GM12864 (cell line): ENCODE results near the gene LIPC.

Source experiments
- DNase-seq: peaks from one replicate; pipeline ENCODE4 v3.0.0-alpha.2; 2011; ENCODE audit warnings: low read depth
- H3K4me3 ChIP-seq: 2 replicates; pipeline ENCODE4 v1.5.1; 2011; ENCODE audit warnings: mild to moderate bottlenecking, low read depth, low read length, control low read depth
- CTCF ChIP-seq: IDR thresholded peaks from 2 replicates; pipeline ENCODE4 v1.5.1; 2011; ENCODE audit warnings: low read depth, mild to moderate bottlenecking, moderate library complexity, low read length, control low read depth, inconsistent platforms; ENCODE audit errors: missing control alignments

The LIPC gene

GRCh38 chr15:58479941-58480340 is 48.1 kb downstream of the LIPC start:
- no peak overlapping the region for H3K4me3 ChIP-seq
- TF ChIP-seq CTCF, result no peak
- DNase-seq, result no peak

GRCh38 chr15:58483376-58483775 is 51.6 kb downstream of the LIPC start:
- DNase-seq, result no peak
- no peak overlapping the region for H3K4me3 ChIP-seq
- TF ChIP-seq CTCF, result no peak

GRCh38 chr15:58484791-58485600 is 53.2 kb downstream of the LIPC start:
- no peak overlapping the region for H3K4me3 ChIP-seq
- no peak for TF ChIP-seq CTCF
- no peak for DNase-seq

- no peak overlapping the region for H3K4me3 ChIP-seq
- TF ChIP-seq CTCF, result no peak
- no peak for DNase-seq
These were observed 54.3 kb downstream of the LIPC start for GRCh38 chr15:58486062-58486461.

- H3K4me3 ChIP-seq, result no peak overlapping the region
- no peak for TF ChIP-seq CTCF
- DNase-seq, result no peak
These were observed 54.8 kb downstream of the LIPC start for GRCh38 chr15:58486564-58486963.

GRCh38 chr15:58487041-58487723 is 55.4 kb downstream of the LIPC start:
- no peak overlapping the region for H3K4me3 ChIP-seq
- DNase-seq, result no peak
- no peak for TF ChIP-seq CTCF

GRCh38 chr15:58487724-58488120 is 55.9 kb downstream of the LIPC start:
- no peak for TF ChIP-seq CTCF
- DNase-seq, result no peak
- no peak overlapping the region for H3K4me3 ChIP-seq
